OCI-LY7 (cell line): ENCODE results near the gene FAM174C. TPM values are rescaled to one million over a fixed set of nuclear protein-coding genes. Genes with fewer than 3 reads are reported as not detected.

Experiments used
- BruUV-seq: library from RNA; stranded (reverse); fragments of 400-500 nt; replicated peaks from 2 replicates; lab custom pipeline; 2021; lab: Mats Ljungman, UMichigan
- CTCF ChIA-PET: fragments of 300-600 bp; sonication (Branson Sonifier 250); formaldehyde crosslinking; loops from one replicate; lab custom pipeline; 2022; ENCODE audit warnings: antibody characterized with exemption; ENCODE audit not compliant: unreplicated experiment; lab: Charles Lee
- POLR2A ChIA-PET: fragments of 300-600 bp; sonication (Branson Sonifier 250); formaldehyde crosslinking; loops from one replicate; lab custom pipeline; 2022; ENCODE audit warnings: antibody characterized with exemption; lab: Charles Lee
- DNase-seq: peaks from one replicate; pipeline ENCODE4 v3.0.0-alpha.2; 2015; ENCODE audit warnings: low spot score
- H2AFZ ChIP-seq: fragments of 200-600 bp; sonication (generic), shearing (Covaris generic); 2 replicates; pipeline ENCODE4 v1.6.1; 2014; ENCODE audit warnings: mild to moderate bottlenecking, antibody characterized with exemption, low read length, moderate library complexity
- H3K27ac ChIP-seq: fragments of 200-600 bp; sonication (generic); 2 replicates; pipeline ENCODE4 v1.5.1; 2014; ENCODE audit warnings: mixed run types, low read depth, mild to moderate bottlenecking, moderate library complexity, low read length, inconsistent platforms; ENCODE audit not compliant: poor library complexity, severe bottlenecking
- H3K36me3 ChIP-seq: fragments of 200-600 bp; sonication (generic); 2 replicates; pipeline ENCODE4 v1.6.1; 2014; ENCODE audit warnings: mild to moderate bottlenecking, antibody characterized with exemption, low read length, moderate library complexity, mixed read lengths; ENCODE audit not compliant: insufficient read depth
- H3K4me1 ChIP-seq: fragments of 200-600 bp; sonication (generic); 2 replicates; pipeline ENCODE4 v1.5.1; 2014; ENCODE audit warnings: mild to moderate bottlenecking, low read length; ENCODE audit not compliant: insufficient read depth, poor library complexity, severe bottlenecking
- H3K4me2 ChIP-seq: fragments of 200-600 bp; sonication (generic); 2 replicates; pipeline ENCODE4 v1.6.1; 2014; ENCODE audit warnings: mild to moderate bottlenecking, low read length
- H3K4me3 ChIP-seq: fragments of 200-600 bp; sonication (generic); 2 replicates; pipeline ENCODE4 v1.5.1; 2014; ENCODE audit warnings: mild to moderate bottlenecking, low read depth, low read length; ENCODE audit not compliant: poor library complexity, severe bottlenecking
- H3K79me2 ChIP-seq: fragments of 200-600 bp; sonication (generic); 2 replicates; pipeline ENCODE4 v1.6.1; 2016; ENCODE audit warnings: low read depth, mild to moderate bottlenecking, low read length, moderate library complexity, mixed read lengths; ENCODE audit not compliant: insufficient read depth
- H3K9me2 ChIP-seq: fragments of 200-600 bp; sonication (generic); 2 replicates; pipeline ENCODE4 v1.6.1; 2016; ENCODE audit warnings: mild to moderate bottlenecking, low read length, mixed read lengths; ENCODE audit not compliant: insufficient read depth
- H3K9me3 ChIP-seq: fragments of 200-600 bp; sonication (generic); 2 replicates; pipeline ENCODE4 v1.6.1; 2014; ENCODE audit warnings: mild to moderate bottlenecking, mixed run types, low read length, mixed read lengths
- H4K20me1 ChIP-seq: fragments of 200-600 bp; sonication (generic); 2 replicates; pipeline ENCODE4 v1.6.1; 2014; ENCODE audit warnings: mild to moderate bottlenecking, antibody characterized with exemption, low read length, moderate library complexity, mixed read lengths; ENCODE audit not compliant: insufficient read depth
- EZH2phosphoT487 ChIP-seq: fragments of 200-600 bp; sonication (generic); IDR thresholded peaks from 2 replicates; pipeline ENCODE4 v1.6.1; 2018; ENCODE audit warnings: low read depth, borderline replicate concordance, mild to moderate bottlenecking, mixed run types, antibody characterized with exemption, low read length, moderate library complexity, mixed read lengths
- intact Hi-C: fragments of 100-400 bp; cut with micrococcal nuclease; formaldehyde crosslinking; loops from one replicate; pipeline ENCODE4 v1.10.0; 2022; ENCODE audit not compliant: unreplicated experiment
- total RNA-seq, 2 experiments: library from RNA; depleted of rRNA in 1 of 2; stranded (reverse); fragments of >200 nt in 1 of 2; shearing (Covaris generic) in 1 of 2; gene quantifications; 2 replicates each; pipeline ENCODE4 v1.2.3, GENCODE V29; 2014 to 2022
- TF ChIP-seq, protein P1 (sequence below): fragments of 200-600 bp; sonication (generic); conservative IDR thresholded peaks from 2 replicates; pipeline ENCODE4 v1.5.1; 2014; ENCODE audit warnings: mild to moderate bottlenecking, antibody characterized with exemption, low read length, moderate library complexity, mixed read lengths

Gene FAM174C
- total RNA-seq, 2 experiments from 2014 or later = 53.2 to 81.5 TPM

DNA sequence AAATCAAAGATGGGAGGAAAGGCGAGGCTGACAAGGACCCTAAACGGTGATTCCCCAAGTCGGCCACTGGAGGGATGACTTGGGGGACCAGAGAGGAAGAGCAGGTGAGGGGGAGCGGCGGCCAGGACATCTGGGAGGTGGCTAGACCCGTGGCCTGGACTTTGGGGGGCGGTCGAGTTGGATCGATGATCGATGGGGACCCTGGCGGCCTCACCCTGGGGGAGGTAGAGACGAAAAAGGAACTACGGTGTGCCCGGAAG is 13.9 kb upstream of the FAM174C start:
- no peaks in the 10 kb centered on the region for H4K20me1 ChIP-seq
- H3K4me3 ChIP-seq = peak overlapping the region; percentile 78
- no peaks in the 10 kb centered on the region for H3K9me3 ChIP-seq
- H3K4me2 ChIP-seq = peak overlapping the region; percentile 83
- DNase-seq = peak; percentile 74
- H3K27ac ChIP-seq = peak overlapping the region; percentile 93
- H3K79me2 ChIP-seq = peaks cover 27% of the 10 kb centered on the region; the same call in 1 of the 2 replicates
- peaks cover 75% of the 10 kb centered on the region for H3K4me1 ChIP-seq
- H3K9me2 ChIP-seq = no peaks in the 10 kb centered on the region
- no peak overlapping the region for H2AFZ ChIP-seq
- TF ChIP-seq, protein P1, sequence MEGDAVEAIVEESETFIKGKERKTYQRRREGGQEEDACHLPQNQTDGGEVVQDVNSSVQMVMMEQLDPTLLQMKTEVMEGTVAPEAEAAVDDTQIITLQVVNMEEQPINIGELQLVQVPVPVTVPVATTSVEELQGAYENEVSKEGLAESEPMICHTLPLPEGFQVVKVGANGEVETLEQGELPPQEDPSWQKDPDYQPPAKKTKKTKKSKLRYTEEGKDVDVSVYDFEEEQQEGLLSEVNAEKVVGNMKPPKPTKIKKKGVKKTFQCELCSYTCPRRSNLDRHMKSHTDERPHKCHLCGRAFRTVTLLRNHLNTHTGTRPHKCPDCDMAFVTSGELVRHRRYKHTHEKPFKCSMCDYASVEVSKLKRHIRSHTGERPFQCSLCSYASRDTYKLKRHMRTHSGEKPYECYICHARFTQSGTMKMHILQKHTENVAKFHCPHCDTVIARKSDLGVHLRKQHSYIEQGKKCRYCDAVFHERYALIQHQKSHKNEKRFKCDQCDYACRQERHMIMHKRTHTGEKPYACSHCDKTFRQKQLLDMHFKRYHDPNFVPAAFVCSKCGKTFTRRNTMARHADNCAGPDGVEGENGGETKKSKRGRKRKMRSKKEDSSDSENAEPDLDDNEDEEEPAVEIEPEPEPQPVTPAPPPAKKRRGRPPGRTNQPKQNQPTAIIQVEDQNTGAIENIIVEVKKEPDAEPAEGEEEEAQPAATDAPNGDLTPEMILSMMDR = peak; percentile 68
- TF ChIP-seq EZH2phosphoT487 = no peak
- ChIA-PET POLR2A (interaction anchor here (1.0 kb wide), 1 partner anchor 18 kb away, joined by 4 read pairs; no protein-coding TSS in a partner anchor), CTCF (no interaction called here)
- intact Hi-C loops = loop anchor here (1.0 to 10.0 kb wide), 2 partner anchors 8 to 237 kb away; partner anchors contain the start of genes CNN2, RNU6-2 and TMEM259
- peaks cover 24% of the 10 kb centered on the region for H3K36me3 ChIP-seq
- BruUV-seq = no TSS peak

DNA sequence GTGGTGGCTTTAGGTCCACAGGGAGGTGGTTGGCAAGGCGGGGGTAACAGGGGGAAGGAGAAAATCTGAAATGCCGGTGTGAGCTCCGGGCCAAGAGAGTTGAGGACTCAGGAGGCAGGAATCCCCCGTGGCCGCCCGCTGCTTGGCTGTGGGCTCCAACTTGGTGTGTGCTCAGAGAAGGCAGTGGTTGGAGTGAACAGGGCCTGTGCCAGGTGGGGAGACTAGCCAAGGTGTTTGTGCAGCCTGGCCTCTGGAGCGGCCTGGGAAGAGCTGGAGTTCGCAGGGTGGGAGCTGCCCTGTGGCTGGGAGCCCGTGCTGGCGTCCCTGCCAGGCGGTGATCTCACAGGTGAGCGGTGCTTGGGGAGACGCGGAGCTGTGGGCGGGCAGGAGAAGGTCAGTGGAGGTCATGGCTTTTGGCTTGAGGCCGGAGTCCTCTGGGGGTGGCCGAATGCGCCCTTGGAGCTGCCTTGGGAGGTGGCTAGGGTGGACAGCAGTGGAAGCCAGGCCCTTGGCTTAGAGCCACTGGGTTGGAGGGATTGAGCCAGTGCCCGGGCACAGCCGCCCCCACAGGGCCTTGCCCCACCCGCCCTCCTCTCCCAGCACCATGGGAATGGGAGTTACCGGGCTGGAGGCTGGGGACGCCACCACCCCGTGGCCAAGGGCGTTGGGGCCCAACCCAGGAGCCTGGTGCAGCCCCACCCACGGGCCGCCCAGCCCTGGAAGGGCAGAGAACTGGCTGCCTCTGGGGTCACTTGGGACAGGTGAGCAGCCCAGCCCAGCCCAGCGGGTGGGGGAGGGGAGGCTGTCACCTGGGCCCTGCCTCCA is 13.3 kb upstream of the FAM174C start:
- H4K20me1 ChIP-seq = no peaks in the 10 kb centered on the region
- POLR2A ChIA-PET = interaction anchor here (0.6 to 1.0 kb wide), 3 partner anchors 19 to 680 kb away, joined by 3 to 4 read pairs (median 3); no protein-coding TSS in a partner anchor
- CTCF ChIA-PET = interaction anchor here (1.2 kb wide), 1 partner anchor 9 kb away, joined by 5 read pairs; no protein-coding TSS in a partner anchor
- H3K27ac ChIP-seq = peak overlapping the region; percentile 93
- peaks cover 80% of the 10 kb centered on the region for H3K4me1 ChIP-seq
- TF ChIP-seq, protein P1 = no peak; the same call in 1 of the 2 replicates
- TF ChIP-seq EZH2phosphoT487 = no peak
- H3K4me2 ChIP-seq = peak overlapping the region; percentile 83
- no peak overlapping the region for H2AFZ ChIP-seq
- no peaks in the 10 kb centered on the region for H3K9me2 ChIP-seq
- intact Hi-C loops = loop anchor here (1.0 to 10.0 kb wide), 2 partner anchors 9 to 237 kb away; partner anchors contain the start of genes CNN2, RNU6-2 and TMEM259
- peaks cover 27% of the 10 kb centered on the region; the same call in 1 of the 2 replicates for H3K79me2 ChIP-seq
- no TSS peak for BruUV-seq
- H3K36me3 ChIP-seq = peaks cover 19% of the 10 kb centered on the region
- peak overlapping the region; percentile 78 for H3K4me3 ChIP-seq
- DNase-seq = no peak
- H3K9me3 ChIP-seq = no peaks in the 10 kb centered on the region
